Superior temporal gyrus (tissue), 1 donor: ENCODE measurements around the gene PTPN3.

Source experiments
- DNase-seq: peaks from one replicate; pipeline ENCODE4 v3.0.0-alpha.2; 2016; ENCODE audit errors: extremely low spot score

PTPN3 gene

GRCh38 chr9:109426626-109427402, 71.3 kb downstream of the PTPN3 start:
- no peak for DNase-seq

DNA sequence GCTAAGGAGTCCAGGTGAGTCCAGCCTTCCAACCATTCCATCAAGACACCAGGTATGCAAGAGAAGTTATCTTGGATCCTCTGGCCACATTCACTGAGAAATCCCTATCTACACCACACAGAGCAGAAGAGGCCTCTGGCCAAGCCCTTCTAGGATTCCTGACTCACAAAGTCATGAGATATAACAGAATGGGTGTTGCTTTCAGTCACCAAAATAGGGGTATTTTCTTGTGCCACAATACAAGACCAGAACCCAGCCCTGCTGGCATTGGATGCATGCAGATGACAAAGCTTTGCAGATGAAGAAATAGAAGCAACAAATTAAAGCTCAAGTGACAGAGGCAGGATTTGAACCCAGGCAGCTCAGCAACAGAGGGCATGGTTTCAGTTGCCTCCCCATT, 73.5 kb downstream of the PTPN3 start:
- no peak for DNase-seq

GRCh38 chr9:109423877-109424276, 74.2 kb downstream of the PTPN3 start:
- DNase-seq, result no peak

DNA sequence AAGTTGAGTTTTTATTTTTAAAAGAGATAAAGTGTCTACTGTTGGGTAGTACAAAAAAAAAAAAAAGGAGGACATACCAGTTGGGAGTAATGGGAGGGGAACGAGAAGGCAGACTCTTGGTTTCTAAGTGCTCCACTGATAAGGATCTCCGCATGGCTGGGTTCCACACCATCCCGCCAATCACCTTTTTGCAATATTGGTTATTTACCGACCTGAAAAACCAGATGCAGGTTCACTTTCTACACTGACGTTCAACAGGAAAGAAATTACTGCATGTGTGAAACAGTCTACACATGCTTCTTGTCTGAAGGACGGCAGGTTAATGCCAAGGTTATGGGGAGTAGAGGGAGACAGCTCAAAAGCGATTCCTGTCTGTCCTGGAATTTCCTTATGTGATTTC, 75.5 kb downstream of the PTPN3 start:
- DNase-seq, result no peak

- DNase-seq, result no peak
Measured at GRCh38 chr9:109421026-109421970, 76.8 kb downstream of the PTPN3 start.

DNA sequence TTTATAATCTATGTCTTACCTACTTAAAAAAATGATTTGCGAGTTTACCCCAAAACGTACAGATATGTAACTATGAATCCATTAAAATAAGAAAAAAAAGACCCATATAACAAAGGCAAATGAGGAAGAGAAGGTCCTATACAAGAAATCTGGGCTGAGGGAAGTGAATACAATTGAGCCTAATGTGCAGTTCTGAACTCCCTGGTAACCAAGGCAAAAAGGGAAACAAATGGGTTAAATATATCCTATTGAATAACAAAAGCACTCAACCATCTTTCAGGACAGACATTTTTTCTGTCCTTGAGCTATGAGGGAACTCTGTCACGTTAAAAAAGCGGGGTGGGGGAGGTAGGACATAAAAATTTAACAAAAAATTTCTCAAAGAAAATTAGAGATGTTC, 78.6 kb downstream of the PTPN3 start:
- no peak for DNase-seq

- no peak for DNase-seq
Measured at GRCh38 chr9:109418827-109419226, 79.3 kb downstream of the PTPN3 start.

DNA sequence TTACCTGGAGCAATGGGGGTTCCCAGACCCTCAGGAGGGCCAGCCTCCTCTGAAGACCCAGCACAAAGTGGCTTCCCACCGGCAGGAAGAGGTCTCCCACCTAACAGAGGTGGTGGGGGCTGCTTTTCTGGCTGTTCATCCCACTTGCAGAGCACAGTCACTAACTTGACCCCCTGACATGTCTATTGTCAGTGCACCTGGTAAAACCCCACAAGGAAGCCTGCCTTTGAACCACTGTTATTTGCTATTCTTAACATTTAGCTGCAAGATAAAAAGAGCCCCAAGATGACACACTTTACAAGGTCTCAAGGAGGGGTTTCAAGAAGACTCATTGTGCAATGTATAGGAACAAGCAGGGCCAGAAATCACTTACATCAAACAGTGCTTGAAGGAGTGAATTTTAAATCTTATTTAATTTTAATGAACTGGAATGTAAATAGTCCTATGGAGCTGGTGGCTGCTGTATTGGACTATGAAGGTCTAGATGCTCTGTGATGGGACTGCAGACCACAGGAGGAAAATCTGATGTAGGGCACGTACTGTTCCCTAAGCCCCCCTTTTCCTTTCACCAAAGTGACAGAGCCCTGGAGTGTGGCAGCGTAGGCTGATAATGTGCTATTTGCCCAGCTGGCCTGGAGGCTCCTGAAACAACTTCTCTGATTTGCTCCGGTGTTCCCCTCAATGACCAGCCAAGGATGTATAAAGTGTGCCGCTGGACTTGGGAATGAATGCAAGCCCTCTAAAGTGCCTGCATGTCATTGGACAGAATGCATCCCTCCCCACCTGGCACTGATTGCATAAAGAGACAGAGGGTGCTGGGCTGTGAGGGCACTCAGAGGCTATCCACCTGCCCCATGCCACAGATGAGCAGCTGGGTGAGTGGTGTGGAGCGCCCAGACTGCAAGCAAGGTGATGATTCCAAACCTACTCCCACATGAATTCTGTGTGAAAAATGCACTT, 80.2 kb downstream of the PTPN3 start:
- no peak for DNase-seq

- peak; percentile 56 for DNase-seq
Measured at GRCh38 chr9:109417054-109417453, 81.1 kb downstream of the PTPN3 start.

DNA sequence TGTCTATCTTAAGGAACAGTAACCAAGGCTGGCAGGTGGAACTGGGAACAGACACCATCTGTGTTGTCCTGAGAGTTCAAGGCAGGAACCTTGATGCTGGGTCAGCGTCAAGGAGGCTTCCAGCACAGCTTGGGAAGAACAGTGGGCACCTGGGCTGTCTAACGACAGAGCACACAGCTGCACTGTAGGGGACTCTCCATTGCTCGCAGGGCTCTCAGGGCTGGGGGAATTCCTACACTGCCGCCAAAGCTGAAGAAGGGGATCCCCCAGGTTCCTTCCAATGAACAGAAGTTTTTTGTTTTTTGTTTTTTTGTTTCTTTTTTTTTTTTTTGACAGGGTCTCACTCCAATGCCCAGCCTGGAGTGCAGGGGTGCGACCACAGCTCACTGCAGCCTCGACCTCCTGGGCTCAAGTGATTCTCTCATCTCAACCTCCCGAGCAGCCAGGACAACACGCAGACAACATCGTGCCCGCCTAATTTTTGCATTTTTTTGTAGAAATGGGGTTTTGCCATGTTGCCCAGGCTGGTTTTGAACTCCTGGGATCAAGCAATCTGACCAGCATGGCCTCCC, 81.9 kb downstream of the PTPN3 start:
- no peak for DNase-seq

- no peak for DNase-seq
Measured at GRCh38 chr9:109414125-109414785, 83.9 kb downstream of the PTPN3 start.

DNA sequence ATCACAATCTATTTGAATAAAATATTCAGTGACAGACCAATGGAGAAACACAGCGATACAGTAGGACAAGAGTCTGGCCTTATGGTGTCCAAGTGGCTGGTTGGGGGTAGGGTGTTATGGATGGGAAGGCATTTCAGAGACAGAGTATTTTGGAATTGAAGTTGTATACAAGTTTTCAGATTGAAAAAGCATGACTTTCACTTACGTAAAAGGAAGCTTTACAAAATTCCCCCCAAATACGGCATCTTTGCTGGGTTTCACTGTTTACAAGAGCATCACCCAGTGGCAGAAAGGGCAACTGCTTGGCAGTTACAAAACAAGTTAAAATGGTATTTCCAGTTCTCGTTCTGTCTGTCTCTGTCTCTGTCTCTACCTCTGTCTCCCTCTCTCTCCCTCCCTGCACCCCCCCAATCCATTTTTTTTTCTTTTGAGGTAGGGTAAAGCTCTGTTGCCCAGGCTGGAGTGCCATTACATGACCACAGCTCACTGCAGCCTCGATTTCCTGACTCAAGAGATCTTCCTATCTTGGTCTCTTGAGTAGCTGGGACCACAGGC, 86.2 kb downstream of the PTPN3 start:
- DNase-seq, result peak; percentile 45

DNA sequence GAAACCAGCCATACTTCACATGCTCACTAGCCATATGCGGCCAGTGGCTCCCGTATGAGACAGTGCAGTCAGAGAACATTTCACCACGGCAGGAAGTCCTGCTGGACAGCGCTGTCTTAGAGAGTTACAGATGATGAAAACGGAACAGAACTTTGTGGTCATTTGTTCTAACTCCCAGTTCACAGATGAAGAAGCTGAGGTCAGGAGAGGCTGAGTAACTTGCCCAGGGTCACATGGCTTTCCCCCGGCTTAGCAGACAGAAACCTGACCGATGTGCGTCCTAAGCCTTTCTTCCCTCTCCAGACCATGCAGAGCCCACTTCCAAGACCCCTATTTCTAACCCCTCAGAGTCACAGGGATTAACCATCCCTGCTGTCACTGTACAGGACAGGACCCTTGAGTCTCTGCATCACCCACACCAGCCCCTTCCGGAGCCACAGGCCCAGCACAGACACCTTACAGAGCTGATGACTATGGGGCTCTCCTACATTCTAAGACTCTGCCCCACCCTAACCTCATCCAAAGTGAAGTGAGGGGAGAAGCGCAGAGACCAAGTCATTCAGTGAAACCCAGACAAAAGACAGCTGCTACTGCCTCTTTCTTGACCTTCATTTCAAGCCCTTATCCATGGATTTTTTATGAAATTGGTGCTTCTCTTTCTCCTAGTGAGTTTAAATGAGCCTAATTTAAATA, 86.9 kb downstream of the PTPN3 start:
- no peak for DNase-seq

GRCh38 chr9:109409773-109410397, 88.2 kb downstream of the PTPN3 start:
- no peak for DNase-seq

GRCh38 chr9:109408759-109409462, 89.2 kb downstream of the PTPN3 start:
- no peak for DNase-seq

GRCh38 chr9:109403766-109404320, 94.3 kb downstream of the PTPN3 start:
- no peak for DNase-seq

DNA sequence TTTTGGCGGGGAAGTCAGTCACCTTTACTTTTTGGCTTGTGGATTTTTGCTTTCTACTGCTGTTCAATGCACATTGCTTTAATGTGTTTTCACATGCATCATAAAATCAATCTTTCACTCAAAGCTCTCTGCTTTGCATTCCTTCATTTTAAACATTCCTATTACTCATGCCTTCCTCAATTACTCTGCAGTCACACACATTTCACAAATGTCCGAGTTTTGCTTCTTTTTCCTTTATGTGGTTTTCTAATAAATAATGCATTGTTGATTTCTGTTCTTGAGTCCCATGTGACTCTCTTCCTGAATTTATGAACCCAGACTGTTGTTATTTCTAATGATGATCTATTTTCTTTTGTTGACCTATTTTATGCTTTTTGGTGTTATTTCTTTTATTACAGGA, 95.0 kb downstream of the PTPN3 start:
- DNase-seq, result no peak

DNA sequence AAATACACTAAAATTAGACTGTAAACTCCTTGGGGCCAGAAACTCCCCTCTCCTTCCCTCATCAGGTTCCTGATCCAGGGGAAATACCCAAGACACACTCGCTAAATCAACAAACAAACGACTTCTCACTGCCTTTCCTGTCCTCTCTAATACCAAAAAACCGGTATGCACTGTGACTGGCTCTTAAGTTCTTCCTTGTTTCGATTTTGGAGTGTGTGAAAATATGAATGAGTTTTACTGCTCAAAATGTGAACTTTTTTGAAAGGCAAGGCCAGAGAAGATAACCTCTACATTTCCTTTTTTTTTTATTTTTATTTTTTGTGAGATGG, 96.2 kb downstream of the PTPN3 start:
- DNase-seq, result no peak
